HL-60 (cell line): ENCODE results near the gene CAMK2D.

ENCODE experiments used
- POLR2AphosphoS5 ChIP-seq: IDR thresholded peaks from 2 replicates; pipeline ENCODE4 v1.6.1; 2012; ENCODE audit warnings: low read depth
- TF ChIP-seq, protein P1 (sequence below): IDR thresholded peaks from one replicate; pipeline ENCODE4 v1.5.1; 2011; ENCODE audit warnings: low read length, control low read depth, inconsistent platforms; ENCODE audit not compliant: insufficient read depth

DNA sequence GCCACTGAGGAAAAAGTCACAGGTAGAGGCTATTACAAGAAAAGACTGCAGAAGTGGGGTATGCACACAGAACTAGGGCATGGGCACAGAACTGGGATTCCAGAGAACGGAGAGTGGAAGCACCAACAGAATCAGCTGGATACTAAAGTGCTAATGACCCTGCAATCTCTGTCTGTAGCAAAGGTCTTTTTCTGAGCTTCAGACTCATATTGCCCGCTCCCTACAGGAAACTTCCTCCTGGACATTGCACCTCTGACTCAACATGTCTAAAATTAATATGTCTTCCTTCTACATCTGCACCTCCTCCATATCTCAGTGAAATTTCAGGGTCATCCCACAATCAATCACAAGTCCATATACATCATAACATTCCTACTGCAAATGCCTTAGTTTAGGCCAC is 5.3 kb upstream of the CAMK2D start:
- TF ChIP-seq, protein P1, sequence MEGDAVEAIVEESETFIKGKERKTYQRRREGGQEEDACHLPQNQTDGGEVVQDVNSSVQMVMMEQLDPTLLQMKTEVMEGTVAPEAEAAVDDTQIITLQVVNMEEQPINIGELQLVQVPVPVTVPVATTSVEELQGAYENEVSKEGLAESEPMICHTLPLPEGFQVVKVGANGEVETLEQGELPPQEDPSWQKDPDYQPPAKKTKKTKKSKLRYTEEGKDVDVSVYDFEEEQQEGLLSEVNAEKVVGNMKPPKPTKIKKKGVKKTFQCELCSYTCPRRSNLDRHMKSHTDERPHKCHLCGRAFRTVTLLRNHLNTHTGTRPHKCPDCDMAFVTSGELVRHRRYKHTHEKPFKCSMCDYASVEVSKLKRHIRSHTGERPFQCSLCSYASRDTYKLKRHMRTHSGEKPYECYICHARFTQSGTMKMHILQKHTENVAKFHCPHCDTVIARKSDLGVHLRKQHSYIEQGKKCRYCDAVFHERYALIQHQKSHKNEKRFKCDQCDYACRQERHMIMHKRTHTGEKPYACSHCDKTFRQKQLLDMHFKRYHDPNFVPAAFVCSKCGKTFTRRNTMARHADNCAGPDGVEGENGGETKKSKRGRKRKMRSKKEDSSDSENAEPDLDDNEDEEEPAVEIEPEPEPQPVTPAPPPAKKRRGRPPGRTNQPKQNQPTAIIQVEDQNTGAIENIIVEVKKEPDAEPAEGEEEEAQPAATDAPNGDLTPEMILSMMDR, result no peak
- TF ChIP-seq POLR2AphosphoS5, result no peak
